ENCODE data around the gene SCGB1D2. TPM values are rescaled to one million over a fixed set of nuclear protein-coding genes. Genes with fewer than 3 reads are reported as not detected.
"Not testable (repeated sequence)": the region's sequence is repeated elsewhere in the genome, so short reads cannot be mapped to it uniquely, and the experiment has no call there.

Gene SCGB1D2, protein sequence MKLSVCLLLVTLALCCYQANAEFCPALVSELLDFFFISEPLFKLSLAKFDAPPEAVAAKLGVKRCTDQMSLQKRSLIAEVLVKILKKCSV
- not detected in 2 replicates for total RNA-seq (2014; rRNA removed; shearing (Covaris generic))
- not detected in 2 replicates for total RNA-seq (2022)
- Bru-seq, nascent RNA, result not detected
- BruChase-seq, experiment 1, labeled RNA remaining after a 6-hour chase, result not detected
- BruChase-seq, experiment 2, labeled RNA remaining after a 2-hour chase, result not detected
- long read RNA-seq, result 0 reads

DNA sequence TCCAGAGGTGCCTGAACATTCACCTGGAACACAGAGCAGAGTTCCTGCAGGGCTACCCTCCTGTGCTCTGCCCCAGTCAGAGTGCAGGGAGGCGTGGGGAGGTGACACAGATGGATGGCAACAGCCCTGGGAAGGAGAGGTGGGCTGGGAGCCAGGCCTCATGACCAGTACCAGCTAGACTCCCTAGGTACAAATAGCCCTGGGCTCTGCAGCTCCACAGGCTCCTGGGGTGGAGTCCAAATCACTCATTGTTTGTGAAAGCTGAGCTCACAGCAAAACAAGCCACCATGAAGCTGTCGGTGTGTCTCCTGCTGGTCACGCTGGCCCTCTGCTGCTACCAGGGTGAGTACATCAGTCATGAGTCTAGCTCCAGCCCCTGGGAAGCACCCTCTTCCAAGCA lies at the start of gene SCGB1D2:
Gene SCGB1D2 (plus strand): TSS at position 219 of the 400 bp plus-strand sequence. CDS start 69 bp downstream, at position 288.
- no peak for DNase-seq (ENCODE audit: low spot score)
- ChIA-PET POLR2A (interaction anchor here (0.5 to 1.6 kb wide), 3 partner anchors 15 to 1673 kb away, joined by 3 to 4 read pairs (median 4); no protein-coding TSS in a partner anchor), CTCF (ENCODE audit: unreplicated experiment) (no interaction called here)
- no peak within 1 kb of the TSS for H3K4me3 ChIP-seq (ENCODE audit: low read depth, low read length, poor library complexity, severe bottlenecking)
- no peaks in the 10 kb centered on the region for H4K20me1 ChIP-seq (ENCODE audit: insufficient read depth, low read length)
- H2AFZ ChIP-seq (ENCODE audit: low read length), result no peak within 1 kb of the TSS
- no peaks in the 10 kb centered on the region for H3K9me2 ChIP-seq (ENCODE audit: insufficient read depth, low read length)
- no peaks in the 10 kb centered on the region for H3K9me3 ChIP-seq (ENCODE audit: low read length)
- no TSS peak for BruUV-seq (replicated peaks)
- no peaks in the 10 kb centered on the region for H3K36me3 ChIP-seq (ENCODE audit: insufficient read depth, low read length)
- no peaks in the 10 kb centered on the region for H3K4me1 ChIP-seq (ENCODE audit: insufficient read depth, low read length, poor library complexity, severe bottlenecking)
- intact Hi-C loops (cut with micrococcal nuclease; ENCODE audit: unreplicated experiment), result no loop called here
- H3K4me2 ChIP-seq (ENCODE audit: low read length), result no peak within 1 kb of the TSS
- H3K27ac ChIP-seq (ENCODE audit: low read depth, low read length, poor library complexity, severe bottlenecking), result no peak within 1 kb of the TSS
- H3K79me2 ChIP-seq (ENCODE audit: insufficient read depth, low read depth, low read length), result no peaks in the 10 kb centered on the region
- no peak for TF ChIP-seq EZH2phosphoT487 (IDR thresholded peaks at IDR 0.05; ENCODE audit: borderline replicate concordance, low read depth, low read length)
- TF ChIP-seq, protein P1, sequence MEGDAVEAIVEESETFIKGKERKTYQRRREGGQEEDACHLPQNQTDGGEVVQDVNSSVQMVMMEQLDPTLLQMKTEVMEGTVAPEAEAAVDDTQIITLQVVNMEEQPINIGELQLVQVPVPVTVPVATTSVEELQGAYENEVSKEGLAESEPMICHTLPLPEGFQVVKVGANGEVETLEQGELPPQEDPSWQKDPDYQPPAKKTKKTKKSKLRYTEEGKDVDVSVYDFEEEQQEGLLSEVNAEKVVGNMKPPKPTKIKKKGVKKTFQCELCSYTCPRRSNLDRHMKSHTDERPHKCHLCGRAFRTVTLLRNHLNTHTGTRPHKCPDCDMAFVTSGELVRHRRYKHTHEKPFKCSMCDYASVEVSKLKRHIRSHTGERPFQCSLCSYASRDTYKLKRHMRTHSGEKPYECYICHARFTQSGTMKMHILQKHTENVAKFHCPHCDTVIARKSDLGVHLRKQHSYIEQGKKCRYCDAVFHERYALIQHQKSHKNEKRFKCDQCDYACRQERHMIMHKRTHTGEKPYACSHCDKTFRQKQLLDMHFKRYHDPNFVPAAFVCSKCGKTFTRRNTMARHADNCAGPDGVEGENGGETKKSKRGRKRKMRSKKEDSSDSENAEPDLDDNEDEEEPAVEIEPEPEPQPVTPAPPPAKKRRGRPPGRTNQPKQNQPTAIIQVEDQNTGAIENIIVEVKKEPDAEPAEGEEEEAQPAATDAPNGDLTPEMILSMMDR (conservative IDR thresholded peaks at IDR 0.05; ENCODE audit: low read length), result no peak

DNA sequence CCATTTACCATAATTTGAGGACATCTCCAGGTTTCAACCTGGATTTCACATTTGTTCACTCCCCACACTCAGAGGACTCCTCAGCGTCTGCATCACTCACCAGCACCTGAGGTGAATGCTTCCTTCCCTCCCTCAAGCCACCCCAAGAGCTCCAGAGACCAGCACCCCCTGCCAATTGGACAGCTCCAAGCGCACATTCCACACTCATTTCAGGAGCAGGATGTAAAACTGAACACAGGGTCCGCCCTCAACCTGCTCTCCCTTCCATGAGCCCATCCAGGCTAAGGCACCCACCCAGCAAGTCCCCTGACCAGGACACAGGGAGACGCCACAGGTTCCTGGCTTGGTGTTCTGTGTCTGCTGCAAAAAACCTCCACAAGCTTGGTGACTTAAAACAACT lies 48.1 kb upstream of the SCGB1D2 start:
- Histone ChIP-seq H4K20me1 (ENCODE audit: insufficient read depth, low read length) (no peaks in the 10 kb centered on the region), H3K9me3 (ENCODE audit: low read length) (no peaks in the 10 kb centered on the region), H3K79me2 (ENCODE audit: insufficient read depth, low read depth, low read length) (no peaks in the 10 kb centered on the region), H2AFZ (ENCODE audit: low read length) (no peak overlapping the region), H3K9me2 (ENCODE audit: insufficient read depth, low read length) (no peaks in the 10 kb centered on the region), H3K4me2 (ENCODE audit: low read length) (no peak overlapping the region), H3K27ac (ENCODE audit: low read depth, low read length, poor library complexity, severe bottlenecking) (no peak overlapping the region), H3K36me3 (ENCODE audit: insufficient read depth, low read length) (no peaks in the 10 kb centered on the region), H3K4me3 (ENCODE audit: low read depth, low read length, poor library complexity, severe bottlenecking) (no peak overlapping the region), H3K4me1 (ENCODE audit: insufficient read depth, low read length, poor library complexity, severe bottlenecking) (no peaks in the 10 kb centered on the region)
- no peak for DNase-seq (ENCODE audit: low spot score)
- no TSS peak for BruUV-seq (replicated peaks)
- CTCF ChIA-PET (ENCODE audit: unreplicated experiment), result no interaction called here
- POLR2A ChIA-PET, result no interaction called here
- intact Hi-C loops (cut with micrococcal nuclease; ENCODE audit: unreplicated experiment), result no loop called here
- TF ChIP-seq EZH2phosphoT487 (IDR thresholded peaks at IDR 0.05; ENCODE audit: borderline replicate concordance, low read depth, low read length), result no peak
- TF ChIP-seq, protein P1 (conservative IDR thresholded peaks at IDR 0.05; ENCODE audit: low read length), result no peak

DNA sequence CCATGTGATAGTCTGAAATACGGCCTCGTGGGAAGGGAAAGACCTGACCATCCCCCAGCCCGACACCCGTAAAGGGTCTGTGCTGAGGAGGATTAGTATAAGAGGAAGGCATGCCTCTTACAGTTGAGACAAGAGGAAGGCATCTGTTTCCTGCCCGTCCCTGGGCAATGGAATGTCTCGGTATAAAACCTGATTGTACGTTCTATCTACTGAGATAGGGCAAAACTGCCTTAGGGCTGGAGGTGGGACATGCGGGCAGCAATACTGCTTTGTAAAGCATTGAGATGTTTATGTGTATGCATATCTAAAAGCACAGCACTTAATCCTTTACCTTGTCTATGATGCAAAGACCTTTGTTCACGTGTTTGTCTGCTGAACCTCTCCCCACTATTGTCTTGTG lies 47.0 kb upstream of the SCGB1D2 start:
- BruUV-seq (replicated peaks); POLR2A ChIA-PET: not testable (repeated sequence)

More for the DNA sequence above, 47.0 kb upstream of the SCGB1D2 start:
- H3K9me2 ChIP-seq (ENCODE audit: insufficient read depth, low read length); H3K36me3 ChIP-seq (ENCODE audit: insufficient read depth, low read length); H3K4me3 ChIP-seq (ENCODE audit: low read depth, low read length, poor library complexity, severe bottlenecking); H4K20me1 ChIP-seq (ENCODE audit: insufficient read depth, low read length); H3K9me3 ChIP-seq (ENCODE audit: low read length); H3K4me1 ChIP-seq (ENCODE audit: insufficient read depth, low read length, poor library complexity, severe bottlenecking); H3K27ac ChIP-seq (ENCODE audit: low read depth, low read length, poor library complexity, severe bottlenecking); CTCF ChIA-PET (ENCODE audit: unreplicated experiment); DNase-seq (ENCODE audit: low spot score); intact Hi-C loops (cut with micrococcal nuclease; ENCODE audit: unreplicated experiment); H3K79me2 ChIP-seq (ENCODE audit: insufficient read depth, low read depth, low read length); H3K4me2 ChIP-seq (ENCODE audit: low read length); H2AFZ ChIP-seq (ENCODE audit: low read length): not testable (repeated sequence)
